ENCODE data around the gene MCEMP1.

- TF ChIP-seq CTCF (IDR thresholded peaks at IDR 0.05) = no peak
- no peak for TF ChIP-seq POLR2A (IDR thresholded peaks at IDR 0.05)
Measured at GRCh38 chr19:7687177-7687576, 10.3 kb downstream of the MCEMP1 start.
